SK-N-SH (cell line): ENCODE data around the gene MPP3. TPM values are rescaled to one million over a fixed set of nuclear protein-coding genes. Genes with fewer than 3 reads are reported as not detected.

Experiments used
- CTCF ChIA-PET: fragments of 300-600, 350-600 bp; formaldehyde crosslinking; extraction: SDS; loops from one replicate; lab custom pipeline; 2021; lab: Yijun Ruan, JAX
- POLR2A ChIA-PET: fragments of 350-600 bp; sonication (Branson Sonifier 250); formaldehyde crosslinking; extraction: SDS; loops from one replicate; lab custom pipeline; 2020; ENCODE audit warnings: antibody characterized with exemption, inconsistent platforms; lab: Yijun Ruan, JAX
- DNase-seq: peaks from one replicate; pipeline ENCODE4 v3.0.0; 2012
- H2AFZ ChIP-seq: fragments of 200-600 bp; sonication (generic); 2 replicates; pipeline ENCODE4 v1.8.1; 2016; ENCODE audit warnings: antibody characterized with exemption, mild to moderate bottlenecking, low read depth
- H3F3A ChIP-seq: fragments of 200-600 bp; sonication (generic); replicated peaks from 2 replicates; pipeline ENCODE3; 2016; ENCODE audit warnings: antibody characterized with exemption, mild to moderate bottlenecking; ENCODE audit not compliant: insufficient read depth
- H3K27ac ChIP-seq, 2 experiments: fragments of 200-500 bp in 1 of 2; fragments of 200-600 bp in 1 of 2; sonication (Bioruptor generic) in 1 of 2; sonication (generic), shearing (Covaris generic) in 1 of 2; 2 replicates each; pipeline versions ENCODE4 v1.5.1 to v1.6.1; 2014 to 2016; ENCODE audit warnings: low read depth in 2 of 2, inconsistent platforms in 1 of 2, low read length in 1 of 2, mild to moderate bottlenecking in 1 of 2, mixed read lengths in 1 of 2
- H3K27me3 ChIP-seq: fragments of 200-600 bp; sonication (generic), shearing (Covaris generic); 2 replicates; pipeline ENCODE4 v1.6.1; 2016; ENCODE audit warnings: mixed run types; ENCODE audit not compliant: insufficient read depth
- H3K36me3 ChIP-seq, 2 experiments: fragments of 200-500 bp in 1 of 2; fragments of 200-600 bp in 1 of 2; sonication (Bioruptor generic) in 1 of 2; sonication (generic) in 1 of 2; replicated peaks in 1 of 2; 2 replicates each; pipeline versions ENCODE3 to v1.5.1; 2014 to 2016; ENCODE audit warnings: low read length in 1 of 2, mild to moderate bottlenecking in 1 of 2; ENCODE audit not compliant: insufficient read depth in 2 of 2, control insufficient read depth in 1 of 2
- H3K4me1 ChIP-seq, 2 experiments: fragments of 200-500 bp in 1 of 2; fragments of 200-600 bp in 1 of 2; sonication (Bioruptor generic) in 1 of 2; sonication (generic), shearing (Covaris generic) in 1 of 2; 2 replicates each; pipeline versions ENCODE4 v1.5.1 to v1.6.1; 2014 to 2016; ENCODE audit warnings: low read depth in 1 of 2, low read length in 1 of 2, mixed run types in 1 of 2; ENCODE audit not compliant: insufficient read depth in 2 of 2, control insufficient read depth in 1 of 2
- H3K4me2 ChIP-seq: fragments of 200-600 bp; sonication (generic), shearing (Covaris generic); 2 replicates; pipeline ENCODE4 v1.6.1; 2017; ENCODE audit warnings: mixed run types
- H3K4me3 ChIP-seq, 2 experiments: fragments of 200-500 bp in 1 of 2; fragments of 200-600 bp in 1 of 2; sonication (Bioruptor generic) in 1 of 2; sonication (generic), shearing (Covaris generic) in 1 of 2; 2 replicates each; pipeline versions ENCODE4 v1.5.1 to v1.8.1; 2014 to 2016; ENCODE audit warnings: low read depth in 2 of 2, inconsistent platforms in 1 of 2, low read length in 1 of 2, mild to moderate bottlenecking in 1 of 2, mixed read lengths in 1 of 2, moderate library complexity in 1 of 2
- H3K79me2 ChIP-seq: fragments of 200-600 bp; sonication (generic); 2 replicates; pipeline ENCODE4 v1.8.1; 2017; ENCODE audit warnings: mild to moderate bottlenecking; ENCODE audit not compliant: insufficient read depth
- H3K9ac ChIP-seq: fragments of 200-600 bp; sonication (generic); 2 replicates; pipeline ENCODE4 v1.6.1; 2017; ENCODE audit warnings: mixed run types
- H3K9me2 ChIP-seq: fragments of 200-600 bp; sonication (generic); 2 replicates; pipeline ENCODE4 v1.6.1; 2017; ENCODE audit warnings: mixed run types
- H3K9me3 ChIP-seq: fragments of 200-600 bp; sonication (generic); 2 replicates; pipeline ENCODE4 v1.6.1; 2017; ENCODE audit warnings: mixed run types, mild to moderate bottlenecking, moderate library complexity
- H4K20me1 ChIP-seq: fragments of 200-600 bp; sonication (generic); 2 replicates; pipeline ENCODE4 v1.6.1; 2017; ENCODE audit warnings: mild to moderate bottlenecking, mixed run types; ENCODE audit not compliant: insufficient read depth
- EZH2phosphoT487 ChIP-seq: fragments of 200-600 bp; sonication (generic); IDR thresholded peaks from 2 replicates; pipeline ENCODE4 v1.6.1; 2017; ENCODE audit warnings: low read depth, mixed run types, mild to moderate bottlenecking, antibody characterized with exemption, moderate library complexity, borderline replicate concordance
- FOSL2 ChIP-seq: IDR thresholded peaks from 2 replicates; pipeline ENCODE4 v1.4.0; 2012; ENCODE audit warnings: low read depth, mild to moderate bottlenecking, moderate library complexity, borderline replicate concordance
- GATA2 ChIP-seq: sonication (generic); formaldehyde crosslinking; IDR thresholded peaks from 2 replicates; pipeline ENCODE4 v1.5.0; 2020; ENCODE audit warnings: mild to moderate bottlenecking, missing genetic modification reagents
- MEF2A ChIP-seq: IDR thresholded peaks from 2 replicates; pipeline ENCODE4 v1.4.0; 2012; ENCODE audit warnings: low read depth, borderline replicate concordance
- NFIC ChIP-seq: IDR thresholded peaks from 2 replicates; pipeline ENCODE4 v1.4.0; 2012; ENCODE audit warnings: borderline replicate concordance
- RCOR1 ChIP-seq: fragments of 150-350 bp; IDR thresholded peaks from 2 replicates; pipeline ENCODE4 v1.6.1; 2017; ENCODE audit warnings: antibody characterized with exemption, low read length
- SIN3A ChIP-seq: IDR thresholded peaks from 2 replicates; pipeline ENCODE4 v1.6.1; 2012; ENCODE audit warnings: low read depth, mild to moderate bottlenecking, low read length, moderate library complexity, borderline replicate concordance
- TEAD4 ChIP-seq: IDR thresholded peaks from 2 replicates; pipeline ENCODE4 v1.4.0; 2012; ENCODE audit warnings: mild to moderate bottlenecking, borderline replicate concordance; ENCODE audit not compliant: insufficient read depth
- WGBS: methylation state at CpG from one replicate; pipeline ENCODE4 v1.1.6; 2017; ENCODE audit warnings: low lambda C conversion rate; 5-methylcytosine and 5-hydroxymethylcytosine counted together
- polyA plus RNA-seq, 3 experiments: library from polyadenylated mRNA; depleted of rRNA; stranded (reverse); fragments of >200 nt; gene quantifications; 2 replicates each; pipeline ENCODE4 v1.2.3, GENCODE V29; 2012
- TF ChIP-seq, protein P1 (sequence below): IDR thresholded peaks from 2 replicates; pipeline ENCODE4; 2012
- TF ChIP-seq, protein P2 (sequence below): IDR thresholded peaks from 2 replicates; pipeline ENCODE4 v1.6.1; 2012; ENCODE audit warnings: mild to moderate bottlenecking, low read depth, low read length, moderate library complexity
- TF ChIP-seq, protein P3 (sequence below): IDR thresholded peaks from 2 replicates; pipeline ENCODE4 v1.4.0; 2012; ENCODE audit warnings: low read depth, borderline replicate concordance

MPP3 gene
- polyA plus RNA-seq, 1 of the 3 experiments (the other 2 are of a cell fraction): 14.1 TPM

DNA sequence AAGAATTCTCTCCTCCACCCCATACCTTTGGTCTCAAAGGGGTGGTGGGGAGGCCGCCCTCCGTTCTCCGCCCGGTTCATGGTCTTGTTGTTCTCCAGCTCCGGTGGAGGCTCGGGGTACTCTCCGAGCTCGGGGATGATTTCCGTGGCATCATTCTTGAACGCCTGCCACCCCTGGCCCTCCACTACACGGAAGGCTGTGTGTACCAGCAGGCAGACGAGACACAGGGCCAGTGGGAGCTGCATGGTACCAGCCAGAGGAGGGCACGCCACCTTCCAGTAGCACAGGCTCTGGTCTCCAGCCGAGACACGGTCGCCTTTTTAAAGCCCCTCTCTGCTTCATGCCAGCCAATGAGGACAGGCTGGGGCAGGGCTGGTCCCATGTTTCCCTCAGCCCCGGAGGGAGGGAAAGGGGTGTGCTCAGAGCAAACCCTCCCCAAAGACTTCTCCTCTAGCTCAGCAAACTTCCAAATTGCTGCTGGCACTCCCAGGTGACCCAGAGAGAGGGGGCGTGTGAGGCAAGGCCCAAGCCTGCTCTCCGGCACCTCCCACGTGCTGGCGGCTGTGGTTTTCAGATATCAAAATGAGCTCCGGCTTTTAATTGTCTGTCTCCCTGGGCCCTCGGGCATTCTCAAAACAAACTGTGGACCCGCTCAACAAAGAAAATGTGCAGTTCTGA is 74.3 kb downstream of the MPP3 start, which contains the start of gene SOST:
Gene SOST (minus strand): TSS at position 295 of the 678 bp plus-strand sequence. CDS start 50 bp downstream, at position 245.
- 87% methylated on average over 24 of the region's 24 CpGs for WGBS
- POLR2A ChIA-PET: interaction anchor here (0.9 kb wide), 1 partner anchor 56 kb away, joined by 4 read pairs; no protein-coding TSS in a partner anchor

More for the DNA sequence above, 74.3 kb downstream of the MPP3 start, which contains the start of gene SOST:
- H3K9me2 ChIP-seq: no peaks in the 10 kb centered on the region
- peaks cover 4% of the 10 kb centered on the region for H3F3A ChIP-seq
- no peak within 1 kb of the TSS for H2AFZ ChIP-seq
- H3K36me3 ChIP-seq: no peaks in the 10 kb centered on the region
- no peak within 1 kb of the TSS for H3K4me2 ChIP-seq
- no peaks in the 10 kb centered on the region for H3K9me3 ChIP-seq
- H3K79me2 ChIP-seq: no peaks in the 10 kb centered on the region
- no peaks in the 10 kb centered on the region for H4K20me1 ChIP-seq
- DNase-seq: no peak
- H3K27me3 ChIP-seq: no peaks in the 10 kb centered on the region
- no peak within 1 kb of the TSS for H3K4me3 ChIP-seq
- H3K27ac ChIP-seq: no peak within 1 kb of the TSS
- no peak for TF ChIP-seq GATA2 (CRISPR knock-in tag)
- no peak for TF ChIP-seq NFIC
- TF ChIP-seq MEF2A: no peak
- TF ChIP-seq, protein P1, sequence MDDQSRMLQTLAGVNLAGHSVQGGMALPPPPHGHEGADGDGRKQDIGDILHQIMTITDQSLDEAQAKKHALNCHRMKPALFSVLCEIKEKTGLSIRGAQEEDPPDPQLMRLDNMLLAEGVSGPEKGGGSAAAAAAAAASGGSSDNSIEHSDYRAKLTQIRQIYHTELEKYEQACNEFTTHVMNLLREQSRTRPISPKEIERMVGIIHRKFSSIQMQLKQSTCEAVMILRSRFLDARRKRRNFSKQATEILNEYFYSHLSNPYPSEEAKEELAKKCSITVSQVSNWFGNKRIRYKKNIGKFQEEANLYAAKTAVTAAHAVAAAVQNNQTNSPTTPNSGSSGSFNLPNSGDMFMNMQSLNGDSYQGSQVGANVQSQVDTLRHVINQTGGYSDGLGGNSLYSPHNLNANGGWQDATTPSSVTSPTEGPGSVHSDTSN: no peak
- TF ChIP-seq FOSL2: no peak
- TF ChIP-seq TEAD4: no peak
- TF ChIP-seq, protein P2, sequence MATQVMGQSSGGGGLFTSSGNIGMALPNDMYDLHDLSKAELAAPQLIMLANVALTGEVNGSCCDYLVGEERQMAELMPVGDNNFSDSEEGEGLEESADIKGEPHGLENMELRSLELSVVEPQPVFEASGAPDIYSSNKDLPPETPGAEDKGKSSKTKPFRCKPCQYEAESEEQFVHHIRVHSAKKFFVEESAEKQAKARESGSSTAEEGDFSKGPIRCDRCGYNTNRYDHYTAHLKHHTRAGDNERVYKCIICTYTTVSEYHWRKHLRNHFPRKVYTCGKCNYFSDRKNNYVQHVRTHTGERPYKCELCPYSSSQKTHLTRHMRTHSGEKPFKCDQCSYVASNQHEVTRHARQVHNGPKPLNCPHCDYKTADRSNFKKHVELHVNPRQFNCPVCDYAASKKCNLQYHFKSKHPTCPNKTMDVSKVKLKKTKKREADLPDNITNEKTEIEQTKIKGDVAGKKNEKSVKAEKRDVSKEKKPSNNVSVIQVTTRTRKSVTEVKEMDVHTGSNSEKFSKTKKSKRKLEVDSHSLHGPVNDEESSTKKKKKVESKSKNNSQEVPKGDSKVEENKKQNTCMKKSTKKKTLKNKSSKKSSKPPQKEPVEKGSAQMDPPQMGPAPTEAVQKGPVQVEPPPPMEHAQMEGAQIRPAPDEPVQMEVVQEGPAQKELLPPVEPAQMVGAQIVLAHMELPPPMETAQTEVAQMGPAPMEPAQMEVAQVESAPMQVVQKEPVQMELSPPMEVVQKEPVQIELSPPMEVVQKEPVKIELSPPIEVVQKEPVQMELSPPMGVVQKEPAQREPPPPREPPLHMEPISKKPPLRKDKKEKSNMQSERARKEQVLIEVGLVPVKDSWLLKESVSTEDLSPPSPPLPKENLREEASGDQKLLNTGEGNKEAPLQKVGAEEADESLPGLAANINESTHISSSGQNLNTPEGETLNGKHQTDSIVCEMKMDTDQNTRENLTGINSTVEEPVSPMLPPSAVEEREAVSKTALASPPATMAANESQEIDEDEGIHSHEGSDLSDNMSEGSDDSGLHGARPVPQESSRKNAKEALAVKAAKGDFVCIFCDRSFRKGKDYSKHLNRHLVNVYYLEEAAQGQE: no peak
- TF ChIP-seq SIN3A: no peak
- TF ChIP-seq RCOR1: no peak
- TF ChIP-seq, protein P3, sequence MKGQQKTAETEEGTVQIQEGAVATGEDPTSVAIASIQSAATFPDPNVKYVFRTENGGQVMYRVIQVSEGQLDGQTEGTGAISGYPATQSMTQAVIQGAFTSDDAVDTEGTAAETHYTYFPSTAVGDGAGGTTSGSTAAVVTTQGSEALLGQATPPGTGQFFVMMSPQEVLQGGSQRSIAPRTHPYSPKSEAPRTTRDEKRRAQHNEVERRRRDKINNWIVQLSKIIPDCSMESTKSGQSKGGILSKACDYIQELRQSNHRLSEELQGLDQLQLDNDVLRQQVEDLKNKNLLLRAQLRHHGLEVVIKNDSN: no peak
- no peak for TF ChIP-seq EZH2phosphoT487
- H3K9ac ChIP-seq: no peak within 1 kb of the TSS
- CTCF ChIA-PET: interaction anchor here (1.6 to 7.9 kb wide), 7 partner anchors 8 to 182 kb away, joined by 5 to 97 read pairs (median 22); no protein-coding TSS in a partner anchor
- H3K4me1 ChIP-seq: peaks cover 0 to 6% of the 10 kb centered on the region in 2 experiments; a peak in 1 of 4 replicates
